ENCODE measurements around the gene PANK4. TPM values are rescaled to one million over a fixed set of nuclear protein-coding genes. Genes with fewer than 3 reads are reported as not detected.

Gene PANK4
- total and polyA plus RNA-seq, 4 donors: 6.2 to 26.8 (median 12.6) TPM

GRCh38 chr1:2492091-2492490 lies 34.3 kb downstream of the PANK4 start:
- H3K36me3 ChIP-seq (ENCODE audit: control insufficient read depth in 4 of 4, insufficient read depth in 3 of 4, low read depth in 1 of 4, low read length in 3 of 4): no peaks in the 10 kb centered on the region
- no peak overlapping the region for H3K9ac ChIP-seq (ENCODE audit: low read depth in 1 of 2, low read length in 2 of 2)
- H3K9me3 ChIP-seq (ENCODE audit: control insufficient read depth in 4 of 4, low read length in 3 of 4): peaks cover 0 to 9% (median 1%) of the 10 kb centered on the region in 4 donors
- no peak overlapping the region for H3K27ac ChIP-seq (ENCODE audit: low read depth in 1 of 2, low read length in 2 of 2)
- no peak for DNase-seq (ENCODE audit: low spot score)
- no peak overlapping the region for H3K4me3 ChIP-seq (ENCODE audit: low read depth in 1 of 3, low read length in 3 of 3)
- TF ChIP-seq HNF4G (IDR thresholded peaks at IDR 0.05): no peak
- no peak for TF ChIP-seq MAX (IDR thresholded peaks at IDR 0.05)
- H3K27me3 ChIP-seq (ENCODE audit: control insufficient read depth in 4 of 4, insufficient read depth in 4 of 4, low read length in 3 of 4): no peaks in the 10 kb centered on the region
- peaks cover 6 to 11% (median 10%) of the 10 kb centered on the region in 4 donors for H3K4me1 ChIP-seq (ENCODE audit: control insufficient read depth in 4 of 4, insufficient read depth in 4 of 4, low read length in 3 of 4)
- WGBS: 65% methylated on average over 13 of the region's 13 CpGs

- Histone ChIP-seq H3K4me1 (ENCODE audit: control insufficient read depth in 4 of 4, insufficient read depth in 4 of 4, low read length in 3 of 4) (peaks cover 6 to 9% (median 7%) of the 10 kb centered on the region in 4 donors), H3K36me3 (ENCODE audit: control insufficient read depth in 4 of 4, insufficient read depth in 3 of 4, low read depth in 1 of 4, low read length in 3 of 4) (no peaks in the 10 kb centered on the region), H3K9ac (ENCODE audit: low read depth in 1 of 2, low read length in 2 of 2) (no peak overlapping the region), H3K27me3 (ENCODE audit: control insufficient read depth in 4 of 4, insufficient read depth in 4 of 4, low read length in 3 of 4) (no peaks in the 10 kb centered on the region), H3K4me3 (ENCODE audit: low read depth in 1 of 3, low read length in 3 of 3) (no peak overlapping the region), H3K9me3 (ENCODE audit: control insufficient read depth in 4 of 4, low read length in 3 of 4) (peaks cover 0 to 9% (median 1%) of the 10 kb centered on the region in 4 donors), H3K27ac (ENCODE audit: low read depth in 1 of 2, low read length in 2 of 2) (no peak overlapping the region)
- WGBS: 95% methylated on average over 14 of the region's 14 CpGs
- no peak for DNase-seq (ENCODE audit: low spot score)
- TF ChIP-seq EGR1 (IDR thresholded peaks at IDR 0.05; ENCODE audit: low read depth in 2 of 2) (no peak), REST (IDR thresholded peaks at IDR 0.05) (no peak), MAX (IDR thresholded peaks at IDR 0.05) (no peak), FOXA1 (IDR thresholded peaks at IDR 0.05) (no peak), FOXA2 (IDR thresholded peaks at IDR 0.05) (no peak), YY1 (IDR thresholded peaks at IDR 0.05) (no peak), HNF4G (IDR thresholded peaks at IDR 0.05) (no peak), HNF4A (conservative IDR thresholded peaks at IDR 0.05) (no peak), CTCF (IDR thresholded peaks at IDR 0.05; ENCODE audit: low read depth, low read length, missing input control) (no peak), JUND (IDR thresholded peaks at IDR 0.05) (no peak), TAF1 (conservative IDR thresholded peaks at IDR 0.05) (no peak), ZBTB33 (IDR thresholded peaks at IDR 0.05) (no peak), ATF3 (IDR thresholded peaks at IDR 0.05) (no peak), RXRA (IDR thresholded peaks at IDR 0.05) (no peak), RAD21 (IDR thresholded peaks at IDR 0.05) (no peak), SP1 (IDR thresholded peaks at IDR 0.05) (no peak), GABPA (IDR thresholded peaks at IDR 0.05 in 1 of 2, conservative IDR thresholded peaks at IDR 0.05 in 1 of 2) (no peak), NR2F2 (IDR thresholded peaks at IDR 0.05) (no peak)
Measured at GRCh38 chr1:2489615-2490014, 36.8 kb downstream of the PANK4 start.

All from liver (tissue), 9 donors.